Mucosa of descending colon (tissue), 3 donors: ENCODE measurements around the gene HTT. TPM values are rescaled to one million over a fixed set of nuclear protein-coding genes. Genes with fewer than 3 reads are reported as not detected.

Source experiments
- ATAC-seq: fragments of 200-7000 bp; cut with Tn5 transposase; one replicate; pipeline ENCODE4 v1.9.1; 2020; ENCODE audit warnings: mild to moderate bottlenecking, moderate library complexity
- DNase-seq, 3 donors: peaks; one replicate each; pipeline ENCODE4 v3.0.0-alpha.2; 2020
- H3K36me3 ChIP-seq: fragments of 200-600 bp; one replicate; pipeline ENCODE4 v1.8.0; 2021; ENCODE audit warnings: low read depth, mild to moderate bottlenecking
- H3K4me1 ChIP-seq: fragments of 200-600 bp; one replicate; pipeline ENCODE4 v1.8.0; 2021; ENCODE audit warnings: low read depth, mild to moderate bottlenecking
- H3K4me3 ChIP-seq: fragments of 200-600 bp; one replicate; pipeline ENCODE4 v1.8.0; 2021; ENCODE audit warnings: mild to moderate bottlenecking
- H3K9me3 ChIP-seq: fragments of 200-600 bp; one replicate; pipeline ENCODE4 v1.8.0; 2021; ENCODE audit warnings: mild to moderate bottlenecking
- intact Hi-C, 2 donors: fragments of 100-400 bp; cut with DNase I in 1 of 2; cut with micrococcal nuclease in 1 of 2; formaldehyde crosslinking; loops; one replicate each; pipeline versions ENCODE4 v1.11.0 to v1.11.1; 2022; cut with DNase I, micrococcal nuclease
- total RNA-seq, 3 donors: library from RNA; stranded (reverse); fragmentation: NEBNext Ultra II Directional in 2 of 3; extraction: Animal tissue kit (Norgen Biotek cat#: 25700) in 2 of 3; gene quantifications; one replicate each; pipeline versions ENCODE4 v1.2.1 to v1.2.4, GENCODE V29; 2021 to 2023
- TF ChIP-seq, protein P1 (sequence below): fragments of 200-600 bp; IDR thresholded peaks from one replicate; pipeline ENCODE4 v1.8.0; 2022; ENCODE audit warnings: antibody characterized with exemption, mild to moderate bottlenecking
- donor health status: DM: no; HTN: no; CAD: no; lungs with moderate emphysema.
- donor health status: DM: no; HTN: no; CAD: no.
- donor health status: DM: no; HTN: yes; CAD: no.

Gene HTT
- total RNA-seq, 3 donors from 2014 or later = 51.3 to 71.8 (median 67.5) TPM

DNA sequence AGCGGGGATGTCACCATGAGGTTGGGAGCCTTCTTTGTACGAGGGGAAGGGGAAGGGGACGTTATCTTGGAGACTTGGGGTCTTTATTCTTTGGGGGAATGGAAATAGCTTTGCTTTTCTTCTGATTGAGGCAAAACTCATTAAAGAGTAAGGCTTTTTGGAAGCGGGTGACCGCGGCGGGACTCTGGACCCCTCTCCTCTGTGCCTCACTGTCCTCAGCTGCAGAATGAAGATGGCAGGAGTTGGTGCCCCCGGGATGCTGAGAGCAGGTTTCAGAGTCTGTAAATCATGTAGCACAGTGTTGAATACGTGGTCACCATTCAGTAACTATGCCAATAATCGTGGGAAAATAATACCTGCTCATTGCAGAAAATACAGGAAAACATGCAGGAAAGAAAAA, 32.3 kb upstream of the HTT start:
- Histone ChIP-seq H3K4me3 (no peak overlapping the region), H3K9me3 (no peaks in the 10 kb centered on the region), H3K4me1 (peaks cover 8% of the 10 kb centered on the region), H3K36me3 (no peaks in the 10 kb centered on the region)
- no peak for ATAC-seq
- TF ChIP-seq, protein P1, sequence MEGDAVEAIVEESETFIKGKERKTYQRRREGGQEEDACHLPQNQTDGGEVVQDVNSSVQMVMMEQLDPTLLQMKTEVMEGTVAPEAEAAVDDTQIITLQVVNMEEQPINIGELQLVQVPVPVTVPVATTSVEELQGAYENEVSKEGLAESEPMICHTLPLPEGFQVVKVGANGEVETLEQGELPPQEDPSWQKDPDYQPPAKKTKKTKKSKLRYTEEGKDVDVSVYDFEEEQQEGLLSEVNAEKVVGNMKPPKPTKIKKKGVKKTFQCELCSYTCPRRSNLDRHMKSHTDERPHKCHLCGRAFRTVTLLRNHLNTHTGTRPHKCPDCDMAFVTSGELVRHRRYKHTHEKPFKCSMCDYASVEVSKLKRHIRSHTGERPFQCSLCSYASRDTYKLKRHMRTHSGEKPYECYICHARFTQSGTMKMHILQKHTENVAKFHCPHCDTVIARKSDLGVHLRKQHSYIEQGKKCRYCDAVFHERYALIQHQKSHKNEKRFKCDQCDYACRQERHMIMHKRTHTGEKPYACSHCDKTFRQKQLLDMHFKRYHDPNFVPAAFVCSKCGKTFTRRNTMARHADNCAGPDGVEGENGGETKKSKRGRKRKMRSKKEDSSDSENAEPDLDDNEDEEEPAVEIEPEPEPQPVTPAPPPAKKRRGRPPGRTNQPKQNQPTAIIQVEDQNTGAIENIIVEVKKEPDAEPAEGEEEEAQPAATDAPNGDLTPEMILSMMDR = no peak
- intact Hi-C loops = no loop called here
- no peak for DNase-seq

DNA sequence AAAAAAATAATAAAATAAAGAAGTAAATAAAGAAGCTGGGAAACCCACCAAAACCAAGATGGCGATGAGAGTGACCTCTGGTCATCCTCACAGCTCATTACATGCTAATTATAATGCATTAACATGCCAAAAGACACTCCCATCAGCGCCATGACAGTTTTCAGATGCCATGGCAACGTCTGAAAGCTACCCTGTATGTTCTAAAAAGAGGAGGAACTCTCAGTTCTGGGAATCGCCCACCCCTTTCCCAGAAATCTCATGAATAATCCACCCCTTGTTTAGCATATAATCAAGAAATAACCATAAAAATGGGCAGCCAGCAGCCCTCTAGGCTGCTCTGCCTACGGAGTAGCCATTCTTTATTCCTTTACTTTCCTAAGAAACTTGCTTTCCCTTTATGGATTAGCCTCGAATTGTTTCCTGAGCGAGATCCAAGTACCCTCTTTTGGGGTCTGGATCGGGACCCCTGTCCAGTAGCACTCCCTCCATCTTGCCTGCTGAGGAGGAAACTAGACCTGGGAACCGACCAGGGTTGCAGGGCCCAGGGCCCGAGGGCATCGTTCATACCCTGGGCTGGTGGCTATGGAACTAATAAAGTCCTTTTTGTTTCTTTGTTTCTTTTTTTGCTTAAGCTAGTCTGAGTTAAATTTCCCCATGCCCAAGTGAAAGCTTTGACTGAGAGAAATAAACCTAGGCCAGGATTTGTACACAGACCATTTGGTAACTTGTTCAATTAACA, 31.0 kb upstream of the HTT start:
- intact Hi-C loops = no loop called here
- TF ChIP-seq, protein P1 = no peak
- H3K36me3 ChIP-seq = no peaks in the 10 kb centered on the region
- DNase-seq (no peak), ATAC-seq (no peak)
- H3K4me1 ChIP-seq = no peaks in the 10 kb centered on the region
- H3K9me3 ChIP-seq = no peaks in the 10 kb centered on the region
- no peak overlapping the region for H3K4me3 ChIP-seq

DNA sequence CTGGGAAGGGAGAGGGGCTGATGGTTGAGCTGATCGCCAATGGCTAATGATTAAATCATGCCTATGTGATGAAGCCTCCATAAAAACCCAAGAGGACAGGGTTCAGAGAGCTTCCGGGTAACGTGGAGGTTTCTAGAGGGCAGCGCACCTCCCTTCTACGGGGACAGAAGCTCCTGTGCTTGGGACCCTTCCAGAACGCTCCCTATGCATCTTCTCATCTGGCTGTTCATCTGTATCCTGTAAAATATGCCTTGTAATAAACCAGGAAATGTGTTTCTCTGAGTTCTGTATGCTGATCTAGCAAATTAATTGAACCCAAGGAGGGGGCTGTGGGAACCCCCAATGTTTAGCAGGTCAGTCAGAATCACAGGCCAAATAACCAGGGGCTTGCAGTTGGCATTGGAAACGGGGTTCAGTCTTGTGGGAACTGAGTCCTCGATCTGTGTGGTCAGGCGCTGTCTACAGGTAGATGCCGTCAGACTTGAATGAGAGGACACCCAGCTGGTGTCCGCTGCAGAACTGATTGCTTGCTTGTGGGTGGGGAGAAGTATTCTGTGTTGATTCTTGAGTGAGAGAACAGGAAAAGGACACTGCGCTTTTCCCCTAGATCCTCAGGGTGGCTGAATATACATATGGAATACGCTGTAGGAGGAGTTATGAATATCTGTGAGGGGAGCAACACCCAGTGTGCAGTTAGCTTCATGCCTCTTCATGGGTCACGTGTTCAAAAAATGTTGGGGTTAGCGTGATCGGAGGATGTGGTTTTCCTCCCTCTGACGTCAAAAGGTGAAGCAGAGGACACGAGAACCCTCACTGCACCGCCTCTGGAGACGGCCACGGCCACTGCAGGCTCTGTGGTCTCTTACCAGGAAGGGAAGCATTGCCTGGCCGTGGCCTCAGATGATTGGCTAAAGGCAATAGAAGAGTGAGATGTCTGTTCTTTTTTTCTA, 29.3 kb upstream of the HTT start:
- TF ChIP-seq, protein P1 = no peak
- Histone ChIP-seq H3K36me3 (no peaks in the 10 kb centered on the region), H3K4me1 (no peaks in the 10 kb centered on the region), H3K4me3 (no peak overlapping the region), H3K9me3 (no peaks in the 10 kb centered on the region)
- intact Hi-C loops = no loop called here
- ATAC-seq = peak; percentile 31
- DNase-seq = peak; percentile 54 to 87 (median 64)

DNA sequence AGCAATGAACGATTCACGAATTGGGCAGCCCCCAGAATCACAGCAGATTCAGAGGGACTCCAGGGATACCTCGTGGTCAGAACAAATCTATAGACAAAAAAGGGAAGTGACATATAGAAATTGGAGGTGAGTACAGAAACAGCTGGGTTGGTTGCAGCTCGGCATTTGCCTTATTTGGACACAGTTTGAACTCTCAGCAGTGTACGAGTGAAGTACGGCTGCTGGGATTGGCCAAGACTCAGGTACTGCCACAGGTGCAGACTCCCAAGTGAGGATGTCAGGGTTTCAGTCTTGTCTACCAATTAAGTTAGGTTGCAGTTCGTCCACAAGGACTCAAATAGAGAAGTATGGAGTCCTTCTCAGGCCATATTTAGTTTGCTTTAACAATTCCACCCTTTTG, 28.3 kb upstream of the HTT start:
- H3K9me3 ChIP-seq = no peaks in the 10 kb centered on the region
- no peaks in the 10 kb centered on the region for H3K4me1 ChIP-seq
- DNase-seq (no peak), ATAC-seq (no peak)
- no peak overlapping the region for H3K4me3 ChIP-seq
- TF ChIP-seq, protein P1 = no peak
- H3K36me3 ChIP-seq = no peaks in the 10 kb centered on the region
- intact Hi-C loops = no loop called here

DNA sequence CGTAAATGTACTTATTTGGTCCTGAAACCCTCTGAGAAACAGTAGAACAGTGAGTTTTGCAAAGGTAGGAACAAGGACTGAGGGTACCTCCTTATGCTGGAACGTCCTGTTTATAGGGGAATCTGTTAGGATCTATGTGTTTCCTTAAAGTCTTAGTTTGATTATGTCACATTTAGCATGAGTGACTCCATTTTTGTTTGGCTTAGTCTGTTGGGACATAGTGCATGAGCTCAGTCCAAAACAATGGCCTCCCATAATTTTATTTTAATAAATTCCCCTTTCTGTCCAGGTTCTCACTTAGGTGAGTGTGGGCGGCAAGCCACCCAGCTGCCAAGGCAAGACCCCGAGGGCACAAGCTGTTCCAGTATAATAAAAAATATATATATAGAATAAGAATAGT, 27.9 kb upstream of the HTT start:
- no peak for ATAC-seq
- Histone ChIP-seq H3K9me3 (no peaks in the 10 kb centered on the region), H3K4me3 (no peak overlapping the region), H3K36me3 (no peaks in the 10 kb centered on the region), H3K4me1 (no peaks in the 10 kb centered on the region)
- intact Hi-C loops = no loop called here
- DNase-seq = no peak
- TF ChIP-seq, protein P1 = no peak
